Measurements from ENCODE around the gene IGHMBP2.

DNA sequence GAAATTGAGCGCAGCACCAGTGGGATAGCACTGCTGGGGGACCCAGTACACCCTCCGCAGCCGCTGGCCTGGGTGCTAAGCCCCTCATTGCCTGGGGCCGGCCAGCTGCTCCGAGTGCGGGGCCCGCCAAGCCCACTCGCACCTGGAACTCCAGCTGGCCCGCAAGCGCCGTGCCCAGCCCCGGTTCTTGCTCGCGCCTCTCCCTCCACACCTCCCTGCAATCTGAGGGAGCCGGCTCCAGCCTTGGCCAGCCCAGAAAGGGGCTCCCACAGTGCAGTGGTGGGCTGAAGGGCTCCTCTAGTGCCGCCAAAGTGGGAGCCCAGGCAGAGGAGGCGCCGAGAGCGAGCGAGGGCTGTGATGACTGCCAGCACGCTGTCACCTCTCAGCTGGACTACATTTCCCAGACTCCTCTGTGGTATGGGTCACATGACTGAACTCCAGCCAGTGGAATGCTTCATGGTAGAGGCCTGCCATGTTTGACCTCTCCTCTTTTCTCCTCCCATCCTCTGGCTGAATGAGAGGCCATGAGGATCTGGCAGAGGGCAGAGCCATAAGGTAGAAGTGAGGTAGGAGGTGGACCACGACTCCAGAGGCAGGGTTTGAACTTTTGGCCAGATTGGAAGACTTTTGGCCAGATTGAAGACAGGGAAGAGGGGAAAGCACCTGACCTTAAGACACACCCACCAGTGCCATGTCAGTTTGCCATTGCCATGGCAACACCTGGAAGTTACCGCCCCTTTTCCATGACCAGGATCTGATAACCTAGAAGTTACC, 70.9 kb downstream of the IGHMBP2 start:
- TF ChIP-seq EZH2 (IDR thresholded peaks at IDR 0.05; ENCODE audit: borderline replicate concordance, insufficient read depth, low read length, poor library complexity, severe bottlenecking) (no peak), REST (IDR thresholded peaks at IDR 0.05; ENCODE audit: borderline replicate concordance) (no peak), CTCF (IDR thresholded peaks at IDR 0.05; ENCODE audit: poor library complexity, severe bottlenecking) (no peak), POLR2AphosphoS5 (IDR thresholded peaks at IDR 0.05) (no peak), EP300 (conservative IDR thresholded peaks at IDR 0.05; ENCODE audit: poor library complexity, severe bottlenecking) (no peak), TAF1 (IDR thresholded peaks at IDR 0.05; ENCODE audit: low read depth) (no peak), RAD21 (conservative IDR thresholded peaks at IDR 0.05) (no peak), SMC3 (conservative IDR thresholded peaks at IDR 0.05; ENCODE audit: poor library complexity) (no peak)

Data from neural cell (in vitro differentiated cells).